ENCODE measurements around the gene MSRB2.

GRCh38 chr10:23111517-23112286 is 16.3 kb downstream of the MSRB2 start:
- no peak for TF ChIP-seq CTCF (IDR thresholded peaks at IDR 0.05)
- TF ChIP-seq POLR2AphosphoS5 (IDR thresholded peaks at IDR 0.05), result no peak
